HG03095 (cell line): ENCODE results near the gene DHRSX.
"Not testable (repeated sequence)": the region's sequence is repeated elsewhere in the genome, so short reads cannot be mapped to it uniquely, and the experiment has no call there.

ENCODE experiments used
- ATAC-seq: cut with Tn5 transposase; IDR thresholded peaks from one replicate; pipeline ENCODE4 v1.9.1; 2021; ENCODE audit warnings: moderate library complexity; ENCODE audit not compliant: unreplicated experiment

Gene DHRSX

DNA sequence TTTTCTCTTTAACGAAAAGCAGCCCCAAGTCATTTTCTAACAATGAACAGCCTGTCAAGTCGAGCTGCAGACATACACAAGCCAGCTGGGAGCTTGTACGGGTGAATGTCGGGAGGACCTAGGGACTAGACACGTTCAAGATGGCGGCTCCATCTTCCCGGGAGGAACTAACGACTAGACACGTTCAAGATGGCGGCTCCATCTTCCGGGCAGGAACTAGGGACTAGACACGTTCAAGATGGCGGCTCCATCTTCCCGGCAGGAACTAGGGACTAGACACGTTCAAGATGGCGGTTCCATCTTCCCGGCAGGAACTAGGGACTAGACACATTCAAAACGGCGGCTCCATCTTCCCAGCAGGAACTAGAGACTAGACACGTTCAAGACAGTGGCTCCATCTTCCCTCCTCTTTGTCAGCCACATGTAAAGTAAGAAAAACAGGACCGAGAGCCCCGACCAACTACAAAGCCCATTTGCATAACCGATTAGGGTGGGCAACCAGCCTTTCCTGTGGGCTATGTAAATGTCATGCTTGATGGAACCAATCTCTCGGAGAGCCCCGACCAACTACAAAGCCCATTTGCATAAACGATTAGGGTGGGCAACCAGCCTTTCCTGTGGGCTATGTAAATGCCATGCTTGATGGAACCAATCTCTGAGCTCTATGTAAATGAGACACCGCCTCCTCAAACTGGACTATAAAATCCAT is 175.5 kb downstream of the DHRSX start:
- no peak for ATAC-seq

DNA sequence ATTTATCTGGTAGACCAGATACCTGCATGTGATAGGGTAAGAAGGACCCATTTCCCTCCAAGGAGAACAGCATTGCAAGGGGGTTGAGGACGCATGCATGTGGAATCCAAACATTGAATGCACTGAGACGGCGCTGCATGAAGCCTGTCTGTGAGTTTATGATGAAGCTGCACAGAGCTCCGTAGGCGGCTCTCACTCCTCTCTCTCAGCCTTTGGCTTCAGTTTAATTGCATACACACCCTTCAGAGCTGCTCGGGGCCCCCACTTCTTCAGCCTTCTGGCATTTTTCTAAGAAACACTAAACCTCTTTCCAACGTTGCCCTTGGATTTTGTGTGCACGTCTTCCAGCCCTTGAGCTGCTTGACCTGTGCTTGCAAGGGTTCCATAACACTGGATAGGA is 176.6 kb downstream of the DHRSX start:
- ATAC-seq, result no peak

DNA sequence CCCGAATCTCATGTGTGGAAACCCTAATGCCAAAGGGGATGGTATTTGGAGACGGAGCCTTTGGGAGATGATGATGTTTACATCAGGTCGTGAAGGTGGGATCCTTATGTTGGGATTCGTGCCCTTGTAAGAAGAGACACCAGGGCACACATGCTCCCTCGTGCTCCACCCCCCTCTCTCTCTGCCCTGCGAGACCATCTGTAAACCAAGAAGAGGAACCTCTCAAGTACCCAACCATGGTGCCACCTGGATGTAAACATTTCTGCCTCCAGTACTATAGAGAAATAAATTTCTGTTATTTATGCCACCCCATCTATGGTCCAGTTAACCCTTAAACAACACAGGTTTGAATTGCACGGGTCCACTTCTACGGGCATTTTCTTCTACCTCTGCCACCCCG is 179.4 kb downstream of the DHRSX start:
- ATAC-seq, result no peak

DNA sequence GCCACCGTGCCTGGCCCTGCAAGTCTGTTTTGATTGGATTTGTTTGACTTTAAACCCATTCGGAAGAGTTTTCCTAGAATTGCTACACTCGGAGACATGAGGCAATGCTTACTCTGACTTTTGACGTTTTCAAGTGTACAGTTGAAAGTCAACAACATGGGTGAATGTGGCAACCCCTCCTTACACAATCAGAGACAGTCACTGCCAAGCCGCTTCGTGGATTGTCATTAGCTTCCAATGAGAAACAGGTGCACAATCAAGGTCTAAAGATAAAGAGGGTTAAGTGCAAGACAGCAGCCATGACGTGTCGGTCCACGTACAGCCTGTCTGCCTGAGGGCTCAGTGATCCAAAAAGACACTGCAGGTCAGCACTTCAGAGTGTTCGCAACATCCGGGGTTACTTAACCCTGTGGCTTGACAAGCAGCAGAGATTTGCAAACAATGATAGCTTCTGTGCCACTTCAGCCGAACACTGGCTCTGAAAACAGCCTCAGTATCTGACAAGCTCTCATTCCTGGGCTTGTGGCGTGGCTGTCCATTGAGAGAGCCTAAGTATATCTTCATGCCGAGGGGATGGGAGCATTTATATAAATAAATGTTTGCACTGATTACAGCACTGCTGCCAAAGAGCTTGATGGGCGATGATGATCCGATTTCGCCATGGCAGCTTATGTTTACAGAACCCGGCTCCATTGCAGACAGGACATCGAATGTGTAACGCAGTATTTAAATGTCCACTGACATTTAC is 180.0 kb downstream of the DHRSX start:
- no peak for ATAC-seq

DNA sequence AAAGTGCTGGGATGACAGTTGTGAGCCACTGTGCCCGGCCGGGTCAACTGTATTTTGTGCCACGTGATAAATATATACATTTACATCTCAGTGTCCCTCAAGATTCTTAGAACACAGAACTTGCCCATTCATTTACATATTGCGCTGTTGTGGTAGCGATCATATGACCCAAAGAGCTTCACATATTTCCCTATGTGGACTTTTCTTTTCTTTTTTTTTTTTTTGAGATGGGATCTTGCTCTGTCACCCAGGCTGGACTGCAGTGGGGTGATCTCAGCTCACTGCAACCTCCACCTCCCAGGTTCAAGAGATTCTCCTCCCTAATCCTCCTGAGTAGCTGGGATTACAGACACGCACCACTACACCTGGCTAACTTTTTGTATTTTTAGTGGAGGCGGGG is 180.7 kb downstream of the DHRSX start:
- no peak for ATAC-seq

DNA sequence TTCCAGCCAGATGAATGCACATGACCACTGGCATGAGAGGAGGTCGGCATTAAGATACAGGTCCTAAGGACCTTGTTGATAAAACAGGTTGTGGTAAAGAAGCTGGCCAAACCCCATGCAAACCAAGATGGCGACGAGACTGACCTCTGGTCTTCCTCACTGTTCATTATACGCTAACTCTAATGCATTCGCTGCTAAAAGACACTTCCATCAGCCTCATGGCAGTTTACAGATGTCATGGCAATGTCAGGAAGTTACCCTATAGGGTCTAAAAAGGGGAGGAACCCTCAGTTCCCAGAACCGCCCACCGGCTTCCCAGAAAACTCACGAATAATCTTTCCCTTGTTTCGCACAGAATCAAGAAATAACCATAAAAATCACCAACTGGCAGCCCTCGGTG is 182.4 kb downstream of the DHRSX start:
- ATAC-seq, result no peak

DNA sequence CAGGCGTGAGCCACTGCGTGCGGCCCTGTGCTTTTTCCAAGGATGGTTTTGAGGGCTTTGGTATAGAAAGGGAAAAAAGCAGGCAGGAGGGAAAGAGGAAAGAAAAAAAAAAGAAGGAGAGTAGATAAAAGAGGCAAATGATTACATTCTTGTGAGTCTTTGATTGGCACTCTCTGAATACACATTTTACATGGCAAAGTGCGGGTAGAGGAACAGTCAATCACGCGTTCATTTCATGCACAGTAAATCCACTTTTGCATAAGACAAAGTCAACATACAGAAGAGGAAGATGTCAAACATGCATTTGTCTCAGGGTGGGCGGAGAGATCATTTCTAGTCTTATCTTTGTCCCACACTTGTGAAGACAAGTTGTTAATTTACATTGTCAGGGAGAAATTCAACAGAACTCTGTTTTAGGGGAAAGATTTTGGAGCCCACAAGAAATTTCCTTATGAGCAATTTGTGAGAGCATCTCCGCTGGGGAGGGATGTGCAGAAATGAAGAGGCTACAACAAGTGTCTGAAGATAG is 183.2 kb downstream of the DHRSX start:
- no peak for ATAC-seq

DNA sequence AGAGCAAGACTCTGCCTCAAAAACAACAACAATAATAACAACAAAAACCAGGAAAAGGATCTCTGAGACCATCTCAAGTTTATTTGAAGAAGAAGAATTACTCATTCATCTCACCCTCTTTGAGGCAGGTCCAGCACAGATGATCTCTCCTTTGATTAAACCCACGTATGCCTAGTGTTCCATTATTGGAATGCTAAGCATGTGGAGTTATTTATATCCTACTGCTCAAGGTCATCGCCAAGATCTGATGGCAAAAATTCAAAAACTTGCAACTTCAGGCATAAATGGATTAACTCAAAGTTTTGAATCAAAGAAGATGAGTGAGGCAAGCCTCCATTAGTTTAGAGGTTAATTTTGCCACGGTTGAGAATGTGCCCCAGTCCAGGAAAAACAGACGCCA is 184.2 kb downstream of the DHRSX start:
- ATAC-seq, result no peak

DNA sequence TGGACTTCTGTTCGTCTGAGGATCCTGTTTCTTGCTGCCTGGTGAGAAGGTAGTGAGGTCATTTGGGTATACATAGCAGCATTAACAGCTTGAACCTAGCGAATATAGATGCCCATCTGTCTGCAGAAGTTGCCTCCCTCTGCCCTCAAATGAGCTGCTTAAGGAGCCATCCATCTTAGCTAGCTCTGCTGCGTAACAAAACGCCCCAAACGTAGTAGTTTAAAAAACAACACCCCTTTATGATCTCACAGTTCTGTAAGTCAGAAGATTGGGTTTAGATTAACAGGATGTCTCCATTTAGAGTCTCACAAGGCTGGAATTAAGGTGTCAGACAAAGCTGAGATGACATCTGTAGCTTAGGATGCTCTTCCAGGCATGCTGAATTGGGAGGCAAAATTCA is 185.3 kb downstream of the DHRSX start:
- ATAC-seq, result no peak

DNA sequence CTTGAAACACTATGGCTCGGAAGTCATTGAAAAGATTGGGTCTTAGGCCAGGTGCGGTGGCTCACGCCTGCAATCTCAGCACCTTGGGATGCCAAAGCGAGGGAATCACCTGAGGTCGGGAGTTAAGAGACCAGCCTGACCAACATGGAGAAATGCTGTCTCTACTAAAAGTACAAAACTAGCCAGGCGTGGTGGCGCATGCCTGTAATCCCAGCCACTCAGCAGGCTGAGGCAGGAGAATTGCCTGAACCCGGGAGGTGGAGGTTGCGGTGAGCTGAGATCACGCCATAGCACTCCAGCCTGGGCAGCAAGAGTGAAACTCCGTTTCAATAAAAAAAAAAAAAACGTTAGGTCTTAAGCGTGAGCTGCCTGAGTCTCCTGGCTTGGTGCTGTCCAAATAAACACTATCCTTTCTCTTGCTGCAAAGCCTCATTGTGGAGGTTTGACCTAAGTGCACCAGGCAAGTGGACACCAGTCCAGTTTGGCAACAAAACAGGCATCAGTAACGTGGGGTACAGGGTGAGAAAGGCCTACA is 185.9 kb downstream of the DHRSX start:
- no peak for ATAC-seq

DNA sequence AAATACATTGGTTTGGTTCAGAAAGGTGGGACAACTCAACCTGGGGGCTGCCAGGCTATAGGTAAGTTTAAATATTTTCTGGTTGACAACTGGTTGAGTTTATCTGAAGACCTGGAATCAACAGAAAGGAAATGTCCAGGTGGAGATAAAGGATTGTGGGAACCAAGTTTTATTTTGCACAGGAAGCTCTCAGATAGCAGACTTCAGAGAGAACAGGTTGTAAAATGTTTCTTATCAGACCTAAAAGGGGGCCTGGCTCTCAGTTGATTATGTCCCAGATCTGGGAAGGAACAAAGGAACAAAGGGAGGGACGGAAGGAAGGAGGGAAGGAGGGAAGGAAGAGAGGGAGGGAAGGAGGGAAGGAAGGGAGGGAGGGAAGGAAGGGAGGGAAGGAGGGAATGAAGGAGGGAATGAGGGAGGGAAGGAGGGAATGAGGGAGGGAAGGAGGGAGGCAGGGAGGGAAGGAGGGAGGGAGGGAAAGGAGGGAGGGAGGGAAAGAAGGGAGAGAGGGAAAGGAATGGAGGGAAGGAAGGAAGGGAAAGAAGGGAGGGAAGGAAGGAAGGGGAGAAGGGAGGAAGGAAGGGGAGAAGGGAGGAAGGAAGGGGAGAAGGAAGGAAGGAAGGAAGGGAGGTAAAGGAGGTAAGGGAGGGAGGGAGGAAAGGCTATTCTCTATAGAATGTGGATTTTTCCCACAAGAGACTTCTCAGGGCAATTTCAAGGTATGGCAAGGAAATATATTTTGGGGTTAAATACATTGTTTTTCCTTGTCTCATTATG is 186.7 kb downstream of the DHRSX start:
- no peak for ATAC-seq

DNA sequence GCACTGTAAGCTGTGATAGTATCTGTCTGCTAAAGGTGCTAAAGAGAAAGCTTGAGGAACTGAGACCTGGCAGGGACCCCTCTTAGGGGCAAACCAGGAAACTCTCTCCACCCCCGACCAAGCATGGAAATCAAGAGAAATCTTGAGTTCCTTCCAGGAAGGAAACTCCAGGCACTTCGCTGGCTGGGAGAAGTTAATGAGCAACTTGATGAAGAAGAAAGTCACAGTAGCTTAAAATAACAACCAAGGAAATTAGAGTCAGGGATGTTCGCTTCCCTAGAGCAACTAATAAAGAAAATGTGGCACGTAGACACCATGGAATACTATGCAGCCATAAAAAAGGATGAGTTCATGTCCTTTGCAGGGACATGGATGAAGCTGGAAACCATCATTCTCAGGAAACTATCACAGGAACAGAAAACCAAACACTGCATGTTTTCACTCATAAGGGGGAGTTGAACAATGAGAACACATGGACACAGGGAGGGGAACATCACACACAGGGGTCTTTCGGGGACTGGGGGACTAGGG is 188.7 kb downstream of the DHRSX start:
- not testable (repeated sequence) for ATAC-seq

DNA sequence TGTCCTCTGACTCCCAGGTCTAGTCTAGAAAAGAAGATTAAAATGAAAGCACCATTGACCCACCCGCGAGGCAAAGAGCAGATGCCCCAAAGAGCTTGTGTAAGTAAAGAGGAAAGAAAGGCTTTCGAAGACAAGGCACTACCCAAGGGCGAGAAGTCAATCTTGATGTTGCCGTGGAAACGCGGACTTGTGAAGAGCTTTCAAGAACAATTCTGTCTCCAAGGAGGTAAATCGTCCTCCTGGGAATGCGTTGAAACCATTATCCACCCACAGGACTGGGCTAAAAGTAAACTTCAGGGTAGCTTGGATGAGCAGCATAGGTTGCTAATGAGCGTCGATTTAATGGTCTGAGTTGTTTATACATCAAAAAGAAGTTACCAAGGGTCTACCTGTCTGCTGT is 189.3 kb downstream of the DHRSX start:
- no peak for ATAC-seq

DNA sequence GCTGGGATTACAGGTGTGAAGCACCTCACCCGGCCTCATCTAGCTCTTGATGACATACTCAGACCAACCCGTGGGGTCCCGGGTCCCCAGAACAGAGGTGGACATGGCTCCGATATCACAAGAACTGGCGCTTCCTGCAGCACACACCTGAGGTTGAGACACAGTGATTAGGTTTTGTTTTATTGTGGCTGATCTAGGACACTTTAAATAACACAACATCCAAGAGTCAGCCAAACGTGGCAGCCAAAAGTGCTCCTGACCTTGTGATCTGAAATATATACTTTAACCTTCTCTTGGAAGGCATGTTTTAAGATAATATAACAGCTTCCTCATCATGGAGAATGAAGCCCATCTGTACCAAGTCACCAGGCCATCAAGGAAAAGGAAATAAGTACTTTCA is 198.9 kb downstream of the DHRSX start:
- ATAC-seq, result no peak

DNA sequence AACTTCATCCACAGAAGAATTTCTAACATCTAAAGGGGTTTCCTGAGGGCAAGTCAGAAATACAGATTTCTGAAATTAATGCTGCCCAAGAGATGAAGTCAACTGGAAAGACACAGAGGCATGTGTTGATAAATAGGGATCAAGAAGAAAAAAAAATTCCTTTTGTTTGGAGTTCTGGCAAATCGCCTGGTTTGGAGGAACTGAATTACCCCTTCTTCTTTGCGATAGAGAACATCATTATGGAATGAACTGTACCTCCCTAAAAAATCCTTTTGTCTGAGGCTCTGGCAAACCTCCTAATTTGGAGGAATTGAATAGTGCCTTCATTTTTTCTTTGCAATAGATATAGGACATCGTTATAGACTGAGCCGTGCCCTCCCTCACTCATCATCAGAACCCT is 200.9 kb downstream of the DHRSX start:
- no peak for ATAC-seq

DNA sequence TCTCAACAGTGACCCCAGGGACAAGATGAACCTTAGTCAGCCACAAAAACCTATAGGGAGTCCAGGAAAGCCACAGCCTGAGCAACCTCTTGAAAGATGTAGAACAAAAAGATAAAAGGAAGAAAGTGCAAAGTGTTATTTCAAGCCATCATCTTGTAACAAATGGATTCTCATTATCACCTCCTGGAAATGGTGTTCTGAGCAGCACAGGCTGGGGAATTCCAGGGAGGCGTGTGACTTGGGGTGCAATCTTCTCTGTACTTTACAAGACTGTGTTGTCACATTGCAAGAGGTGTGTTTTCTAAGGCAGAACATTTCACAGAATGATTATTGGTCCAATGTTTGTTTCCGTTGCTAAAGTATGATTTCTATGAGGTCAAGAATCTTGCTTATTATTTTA is 214.0 kb downstream of the DHRSX start:
- ATAC-seq, result no peak

DNA sequence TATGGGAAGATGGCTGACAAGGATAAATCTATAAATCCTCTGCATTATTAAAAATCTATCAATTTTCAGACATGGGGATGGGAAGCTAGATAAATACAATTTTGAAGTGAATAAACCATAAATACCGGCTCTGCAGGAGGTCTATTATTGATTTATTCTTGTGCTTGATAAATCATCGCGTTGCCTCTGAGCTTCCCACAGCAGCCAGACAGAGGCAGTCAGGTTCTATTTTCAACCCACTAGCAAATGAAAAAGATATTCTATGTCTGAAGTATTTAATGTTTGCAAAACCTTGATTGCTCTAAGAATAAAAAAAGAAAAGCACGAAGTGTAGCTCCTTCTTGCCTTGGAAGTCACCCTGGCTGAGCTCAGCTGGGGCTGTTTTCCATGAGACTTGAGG is 216.2 kb downstream of the DHRSX start:
- no peak for ATAC-seq

DNA sequence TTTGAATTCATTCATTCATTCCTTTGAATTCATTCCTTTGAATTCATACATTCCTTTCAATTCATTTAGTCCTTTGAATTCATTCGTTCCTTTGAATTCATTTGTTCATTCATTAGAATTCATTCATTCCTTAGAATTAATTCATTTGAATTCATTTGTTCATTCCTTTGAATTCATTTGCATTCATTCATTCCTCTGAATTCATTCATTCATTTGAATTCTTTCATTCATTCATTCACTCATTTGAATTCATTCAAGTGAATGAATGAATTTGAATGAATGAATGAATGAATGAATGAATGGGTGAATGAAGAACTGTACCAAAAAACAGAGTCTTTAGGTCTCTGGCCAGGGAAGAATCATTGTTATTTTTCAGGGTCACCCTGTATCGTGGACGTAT is 216.6 kb downstream of the DHRSX start:
- ATAC-seq, result no peak

DNA sequence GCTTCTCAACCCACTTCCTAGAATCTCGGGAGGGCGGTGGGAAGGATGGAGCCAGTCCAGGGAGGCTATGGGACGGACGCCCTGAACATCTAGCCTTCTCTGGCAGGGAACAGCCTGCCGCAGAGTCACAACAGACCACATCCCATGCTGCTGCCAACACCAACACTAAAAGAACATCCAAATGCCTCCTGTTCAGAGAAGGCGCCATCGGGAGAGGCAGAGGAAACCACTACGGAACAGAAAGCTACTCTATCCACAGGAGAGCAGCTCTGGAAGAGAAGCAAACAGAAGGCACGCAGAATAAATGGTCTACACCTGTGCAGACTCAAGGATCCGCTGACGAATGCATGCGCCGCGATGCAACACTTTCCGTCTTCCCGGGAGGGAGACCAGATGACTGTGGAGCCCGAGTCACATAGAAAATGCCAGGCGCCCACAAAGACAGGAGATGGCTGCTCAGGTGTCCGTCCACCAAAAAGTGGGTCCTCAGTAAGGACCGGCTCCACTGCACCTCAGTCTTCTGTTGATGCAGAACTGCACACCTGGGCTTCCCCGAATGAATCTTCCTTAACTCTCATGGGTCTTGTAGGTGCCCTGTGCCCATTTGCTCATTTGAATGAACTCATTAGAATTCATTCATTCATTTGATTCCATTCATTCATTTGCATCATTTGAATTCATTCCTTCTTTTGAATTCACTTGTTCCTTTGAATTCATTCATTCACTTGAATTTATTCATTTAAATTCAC is 217.5 kb downstream of the DHRSX start:
- no peak for ATAC-seq

DNA sequence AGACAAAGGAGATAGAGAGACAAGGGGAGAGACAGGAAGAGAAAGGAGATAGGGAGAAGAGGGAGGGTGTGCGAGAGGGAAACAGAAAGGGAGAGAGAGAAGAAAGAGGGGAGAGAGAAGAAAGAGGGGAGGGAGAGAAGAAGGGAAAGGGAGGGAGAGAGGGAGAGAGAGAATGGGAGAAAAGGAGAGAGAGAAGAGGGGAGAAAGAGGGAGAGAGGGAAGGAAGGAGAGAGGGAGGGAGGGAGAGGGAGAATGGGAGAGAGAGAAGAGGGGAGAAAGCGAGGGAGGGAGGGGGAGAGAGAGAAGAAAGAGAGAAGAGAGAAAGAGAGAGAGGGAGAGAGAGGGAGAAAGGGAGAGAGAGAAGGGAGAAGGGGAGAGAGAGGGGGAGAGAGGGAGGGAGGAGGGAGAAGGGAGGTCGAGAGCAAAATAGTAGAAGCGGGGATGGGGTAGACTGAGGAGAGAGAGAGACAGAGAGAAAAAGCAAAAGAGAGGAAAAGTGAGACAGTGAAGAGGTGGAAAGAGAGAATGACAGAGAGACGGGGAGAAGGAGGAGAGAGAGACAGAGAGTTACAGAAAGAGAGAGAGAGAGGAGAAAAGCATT is 218.2 kb downstream of the DHRSX start:
- no peak for ATAC-seq
